ENCODE measurements around the gene CTBP1.

CTBP1 gene

DNA sequence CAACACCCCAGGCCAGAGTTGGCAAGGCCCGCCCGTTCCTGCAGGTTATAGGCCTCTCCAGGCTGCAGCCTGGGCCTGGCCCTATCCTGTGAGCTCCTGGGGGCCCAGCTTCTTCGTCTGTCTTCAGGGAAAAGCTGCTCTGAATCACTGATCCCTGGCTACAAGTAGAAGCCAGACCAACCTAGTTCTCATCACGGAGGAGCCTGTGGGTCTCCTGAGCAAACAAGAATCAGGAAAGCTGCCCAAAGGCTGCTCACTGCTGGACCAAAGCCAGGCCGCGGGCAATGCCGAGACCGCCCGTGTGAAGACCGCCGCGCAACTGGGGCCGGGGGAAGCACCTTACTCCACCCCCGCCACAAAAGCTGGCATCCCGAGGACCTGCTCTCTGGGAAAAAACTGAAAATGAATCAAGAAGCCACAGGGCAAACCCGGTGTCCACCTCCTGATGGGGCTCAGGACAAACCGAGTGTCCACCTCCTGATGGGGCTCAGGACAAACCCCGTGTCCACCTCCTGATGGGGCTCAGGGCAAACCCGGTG is 12.8 kb downstream of the CTBP1 start:
- no peak for DNase-seq

DNA sequence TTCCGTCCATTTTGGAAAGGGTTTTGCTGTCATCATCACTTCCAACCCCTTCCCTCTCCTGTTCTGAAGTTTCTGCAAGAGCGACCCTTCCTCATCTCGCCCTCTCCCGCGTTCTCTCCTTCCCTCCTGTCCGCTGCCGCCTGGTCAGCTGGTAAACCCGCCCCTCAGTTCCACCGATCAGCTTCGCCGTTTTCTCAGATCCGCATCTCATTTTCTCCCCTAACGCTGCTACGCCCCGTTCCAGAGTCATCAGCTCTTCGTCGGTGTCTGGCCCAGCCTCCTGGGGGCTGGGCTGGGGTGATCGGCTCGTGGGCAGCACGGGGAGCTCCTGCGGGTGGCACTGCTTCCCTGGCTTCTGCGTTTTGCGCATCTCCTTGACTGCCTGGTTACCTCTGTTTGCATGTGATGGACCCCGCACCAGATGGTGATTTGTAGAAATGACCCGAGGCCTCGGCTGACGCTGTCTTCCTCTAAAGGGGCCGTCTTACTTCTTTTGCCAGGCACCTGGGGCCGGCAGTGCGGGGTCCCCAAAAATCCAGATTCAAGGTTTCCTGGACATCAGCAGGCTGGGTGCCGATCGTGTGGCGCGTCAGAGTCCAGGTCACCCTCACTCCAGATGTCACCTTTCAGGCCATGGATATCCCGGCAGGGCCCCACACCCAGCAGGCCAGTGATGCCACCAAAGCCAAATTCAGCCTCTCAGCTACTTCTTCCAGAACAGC is 13.4 kb downstream of the CTBP1 start:
- DNase-seq: no peak

DNA sequence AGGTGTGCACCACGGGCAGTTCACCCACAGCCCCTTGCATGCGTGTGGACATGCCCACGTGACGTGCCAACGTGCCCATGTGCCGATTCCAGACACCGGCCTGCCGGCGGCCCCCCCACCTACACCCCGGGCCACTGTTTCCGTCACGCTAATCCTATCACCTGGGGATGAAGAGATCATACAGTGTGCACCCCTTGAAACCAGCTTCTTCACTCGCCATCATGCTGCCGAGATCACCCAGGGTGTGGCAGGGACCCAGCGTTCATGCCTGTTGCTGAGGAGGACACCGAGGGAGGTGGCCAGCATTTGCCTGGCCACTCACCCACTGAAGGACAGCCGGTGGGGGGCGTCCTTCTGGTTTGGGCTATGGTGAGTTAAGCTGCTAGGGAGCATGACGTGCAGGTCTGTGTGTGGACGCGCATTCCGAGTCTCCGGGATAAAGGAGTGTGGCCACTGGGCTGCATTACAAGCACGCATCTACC is 14.1 kb downstream of the CTBP1 start:
- no peak for DNase-seq

DNA sequence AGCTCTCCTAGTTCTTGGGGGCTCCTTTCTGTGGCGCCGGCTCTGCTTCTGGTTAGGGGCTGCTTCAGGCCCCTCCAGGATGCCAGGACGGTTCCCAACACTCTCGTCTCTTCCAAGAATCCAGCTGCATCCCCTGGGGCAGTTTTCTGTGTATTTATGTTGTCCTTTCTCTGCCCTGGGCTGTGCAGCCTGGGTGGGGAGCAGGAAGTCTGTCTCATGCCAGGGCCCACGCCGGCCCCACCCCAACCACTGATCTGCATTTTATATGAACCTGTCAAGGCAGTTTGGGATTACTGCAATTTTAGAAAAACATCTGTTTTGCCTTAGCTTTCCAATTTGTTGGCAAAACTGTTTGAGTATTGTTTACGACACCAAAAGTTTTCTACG is 14.6 kb downstream of the CTBP1 start:
- no peak for DNase-seq

DNA sequence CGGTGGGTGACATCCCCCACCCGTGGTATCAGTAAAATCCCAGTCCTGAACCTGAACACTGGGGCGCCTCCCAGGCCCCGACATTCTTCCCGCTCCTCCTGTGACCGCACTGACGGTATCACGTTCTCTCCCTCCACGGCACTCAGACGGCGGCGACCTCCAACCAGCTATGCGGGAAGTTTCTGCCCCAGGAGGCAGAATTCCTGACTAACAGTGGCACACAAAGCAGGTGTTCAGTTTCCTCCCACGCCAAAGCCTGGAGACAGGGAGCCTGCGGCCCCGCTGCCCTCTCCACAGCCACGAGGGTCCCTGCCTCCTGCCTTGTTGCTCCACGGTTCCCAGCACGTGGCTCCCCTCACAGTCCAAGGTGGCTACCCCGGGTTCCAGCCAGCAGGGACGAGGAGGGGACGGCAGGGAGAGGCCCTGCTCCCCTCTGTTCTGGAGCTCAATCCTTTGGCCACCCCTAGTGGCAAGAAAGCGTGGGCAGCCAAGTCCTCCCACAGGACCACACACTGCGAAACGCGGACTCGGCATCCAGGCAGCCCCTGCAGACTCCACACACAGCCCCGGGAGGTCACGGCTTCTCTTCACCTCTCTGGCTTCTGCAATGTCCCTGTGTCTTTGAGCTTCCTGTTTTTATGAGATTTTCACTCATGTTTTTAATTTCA is 15.2 kb downstream of the CTBP1 start:
- DNase-seq: no peak

DNA sequence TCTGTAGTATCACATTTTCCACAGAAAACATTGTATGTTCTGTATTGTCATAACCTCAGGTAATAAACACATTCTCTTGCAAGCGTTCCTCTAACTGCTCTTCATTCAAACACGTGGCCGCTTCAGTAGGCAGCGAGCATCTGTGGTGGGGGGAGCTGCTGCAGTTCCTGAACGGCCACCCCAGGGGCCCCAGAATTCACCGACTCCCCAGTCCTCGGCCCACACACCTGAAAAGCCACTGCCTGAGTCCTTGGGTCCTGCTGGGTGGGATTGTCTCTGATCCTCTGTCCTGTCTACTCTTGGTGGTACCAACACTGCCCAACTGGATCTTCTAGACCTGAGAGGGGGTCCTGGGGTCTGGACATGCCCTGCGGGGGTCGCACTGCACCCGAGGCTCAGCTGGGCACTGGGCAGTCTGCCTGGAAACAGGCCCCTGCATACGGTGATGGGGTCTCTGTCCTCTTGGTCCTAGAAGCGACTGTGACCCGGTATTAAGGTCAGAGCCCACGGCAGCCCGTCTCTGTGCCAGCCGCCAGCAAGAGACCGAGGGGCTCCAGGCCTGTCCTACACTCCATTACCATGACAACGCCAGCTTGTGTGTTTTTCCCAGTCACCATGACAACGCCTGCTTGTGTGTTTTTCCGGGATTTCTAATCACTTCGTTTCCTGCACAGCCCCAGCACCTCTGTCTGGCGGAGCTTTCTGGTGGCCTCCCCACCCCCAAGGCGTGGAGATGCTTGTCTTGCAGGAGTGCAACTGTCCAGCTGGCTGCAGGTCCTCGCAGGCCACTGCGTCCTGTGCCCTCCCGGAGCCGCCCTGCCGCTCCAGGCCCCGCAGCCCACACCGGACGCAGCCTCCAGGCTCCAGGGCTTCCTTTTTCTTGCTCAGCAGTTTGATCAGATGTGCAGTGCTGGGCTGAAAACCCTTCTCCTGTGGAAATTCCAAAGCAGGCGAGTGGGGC is 16.0 kb downstream of the CTBP1 start:
- no peak for DNase-seq

DNA sequence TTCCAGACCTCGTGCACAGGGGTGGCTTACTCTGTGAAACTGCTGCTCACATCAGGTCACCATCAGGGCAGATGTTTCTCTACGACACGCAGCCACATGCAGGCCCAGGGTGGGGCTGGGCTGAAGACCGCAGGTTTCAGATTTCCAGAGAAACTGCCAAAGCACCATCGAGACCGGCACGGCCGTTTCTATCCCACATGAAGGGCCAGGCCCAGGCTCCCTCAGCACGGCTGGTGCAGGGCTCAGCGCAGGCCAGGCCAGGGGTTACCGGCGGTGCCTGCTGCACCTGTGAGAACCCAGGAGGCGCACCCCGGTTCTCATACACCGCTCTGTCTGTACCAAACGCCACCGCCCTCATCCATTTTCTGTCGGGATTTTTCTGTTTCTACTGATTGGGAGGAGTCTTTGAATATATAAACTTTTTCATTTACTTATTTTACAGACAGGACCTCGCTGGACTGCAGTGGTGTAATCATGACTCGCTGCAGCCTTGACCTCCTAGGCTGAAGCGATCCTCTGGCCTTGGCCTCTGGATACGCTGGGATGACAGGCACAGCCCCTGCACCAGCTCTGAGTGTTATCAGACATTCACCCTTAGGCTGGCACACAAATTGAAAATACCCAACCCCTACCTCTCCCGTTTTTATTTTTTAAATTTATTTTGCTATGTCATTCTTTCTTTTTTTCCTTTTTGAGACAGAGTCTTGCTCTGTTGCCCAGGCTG is 17.1 kb downstream of the CTBP1 start:
- DNase-seq: no peak

DNA sequence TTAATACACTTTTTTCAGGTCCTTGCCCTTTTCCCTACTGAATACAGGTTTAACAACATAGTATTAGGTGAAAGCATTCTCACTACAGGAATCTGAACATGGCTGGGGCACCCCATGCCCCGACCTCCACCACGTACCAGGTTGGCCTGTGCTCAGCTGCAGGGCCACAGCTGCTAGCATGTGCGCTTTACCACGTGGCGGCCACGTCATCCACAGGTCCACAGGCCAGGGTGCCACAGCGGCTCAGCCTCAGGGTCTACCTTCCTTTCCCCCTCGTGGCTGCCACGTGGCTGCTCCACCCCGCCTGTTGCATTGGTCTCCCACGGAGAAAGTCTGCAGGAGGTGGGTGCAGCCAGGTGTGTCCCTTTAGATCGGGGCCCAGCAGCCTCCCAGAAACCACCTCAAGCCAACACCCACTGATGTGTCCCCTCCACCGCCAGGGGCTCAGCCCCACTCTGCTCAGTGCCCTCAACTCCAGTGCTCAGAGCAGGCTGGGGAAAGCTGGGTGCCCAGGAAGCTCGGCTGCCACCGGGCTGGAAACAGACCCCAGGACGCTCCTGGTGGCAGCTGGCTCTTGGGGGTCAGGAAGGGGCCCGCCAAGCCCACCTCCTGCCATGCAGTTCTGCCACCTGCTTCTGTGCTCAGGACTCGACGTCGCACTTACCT is 17.8 kb downstream of the CTBP1 start:
- no peak for DNase-seq

DNA sequence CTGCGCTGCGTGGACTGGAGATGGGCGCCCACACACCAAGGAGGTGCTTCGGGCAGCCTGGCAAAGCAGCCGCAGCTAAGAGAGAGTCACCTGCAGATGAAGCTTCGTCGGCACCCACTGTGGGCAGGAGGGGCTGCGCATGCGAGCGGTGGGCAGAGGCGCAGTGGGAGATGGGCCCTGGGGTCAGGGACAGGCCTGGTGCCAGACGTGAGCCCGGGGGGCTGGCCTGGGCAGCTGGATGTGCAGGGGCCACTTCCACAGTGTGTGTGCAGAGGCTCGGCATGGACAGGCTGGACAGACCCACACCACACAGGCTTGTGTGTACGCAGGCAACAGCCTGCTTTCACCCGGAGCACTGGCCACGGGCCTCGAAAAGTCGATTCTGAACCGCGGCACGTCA is 18.6 kb downstream of the CTBP1 start:
- DNase-seq: no peak

DNA sequence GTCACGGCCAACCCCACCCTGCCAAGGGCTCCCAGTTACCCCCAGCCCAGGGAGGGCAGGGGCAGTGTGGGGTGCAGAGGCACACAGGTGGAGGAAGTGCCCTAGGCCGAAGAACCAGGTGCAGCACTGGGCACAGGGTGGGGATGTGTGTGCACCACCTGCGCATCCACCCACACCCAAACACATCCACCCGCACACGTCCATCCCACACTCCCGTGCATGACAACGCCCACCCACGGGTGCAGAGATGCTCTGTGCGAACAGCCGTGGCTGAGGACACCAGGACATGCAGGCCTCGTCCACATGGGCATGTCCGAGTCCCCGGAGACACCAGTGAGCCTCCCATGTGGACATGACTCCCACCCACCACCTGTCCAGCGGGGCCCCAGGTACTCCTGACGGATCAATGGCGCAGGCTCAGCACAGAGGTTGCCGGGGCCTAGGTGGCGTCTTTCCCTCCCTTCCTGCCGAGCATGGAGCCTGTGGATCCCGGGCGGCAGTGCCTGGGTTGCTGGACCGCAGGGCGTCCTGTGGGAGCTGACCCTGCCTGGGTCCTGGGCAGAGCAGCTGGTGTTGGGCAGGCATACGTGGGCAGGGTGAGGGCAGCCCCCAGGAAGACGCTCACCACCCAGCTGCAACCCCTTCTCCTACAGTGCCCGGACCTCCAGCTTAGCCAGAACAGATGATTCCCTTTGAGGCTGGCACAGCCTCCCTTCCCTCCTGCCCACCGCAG is 19.6 kb downstream of the CTBP1 start:
- DNase-seq: no peak

DNA sequence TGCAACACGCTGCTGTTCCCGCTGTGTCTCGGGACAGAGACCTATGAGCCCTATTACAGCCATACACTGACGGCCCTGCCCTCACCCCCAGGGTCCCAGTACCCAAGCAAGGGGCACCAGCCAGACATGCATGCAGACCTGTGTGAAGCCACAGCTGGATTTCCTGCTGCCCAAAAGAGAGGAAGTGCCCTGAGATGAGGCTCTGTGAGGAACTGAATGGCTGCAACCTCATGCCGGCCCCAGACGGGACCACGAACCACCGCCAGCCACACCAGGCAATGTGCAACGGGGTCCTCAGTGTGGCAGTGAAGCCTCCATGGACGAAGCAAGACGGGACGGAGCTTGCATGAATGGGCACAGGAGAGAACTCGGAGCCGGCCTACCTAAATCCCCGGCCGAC is 21.1 kb downstream of the CTBP1 start:
- DNase-seq: no peak

DNA sequence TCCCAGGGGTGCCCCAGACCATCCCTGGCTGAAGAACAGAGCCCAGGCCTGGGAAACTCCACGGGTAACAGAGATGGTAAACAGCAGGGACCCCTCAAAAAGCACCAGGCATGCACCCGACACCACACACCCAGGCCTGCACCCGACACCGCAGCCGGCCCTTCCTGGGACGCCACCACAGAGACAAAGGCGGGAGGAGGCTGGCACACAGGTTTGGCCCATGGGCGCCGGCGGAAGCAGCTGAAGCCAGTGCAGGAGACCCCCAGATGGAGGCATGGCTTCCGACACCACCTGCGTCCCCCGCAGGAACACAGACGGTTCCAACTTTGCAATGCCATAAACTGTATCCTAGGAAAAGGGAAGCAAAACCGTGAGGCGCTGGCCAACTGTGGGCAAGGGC is 22.3 kb downstream of the CTBP1 start:
- DNase-seq: no peak

DNA sequence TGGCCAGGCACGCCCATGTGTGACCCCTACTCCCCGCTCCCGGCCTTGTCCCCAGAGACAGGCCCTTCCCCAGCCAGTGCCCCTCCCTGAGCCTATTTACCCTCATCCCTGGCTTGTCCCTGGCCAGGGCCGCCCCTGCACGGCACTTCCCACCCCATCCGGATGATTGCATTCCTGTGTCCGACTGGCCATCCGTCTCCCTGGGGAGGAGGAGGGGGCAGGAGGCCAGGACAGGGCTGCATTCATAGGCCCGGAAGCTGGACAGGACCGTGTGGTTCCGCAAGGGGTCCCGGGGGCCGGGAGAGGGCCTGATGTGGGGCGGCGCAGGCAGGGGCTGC is 22.8 kb downstream of the CTBP1 start:
- no peak for DNase-seq

DNA sequence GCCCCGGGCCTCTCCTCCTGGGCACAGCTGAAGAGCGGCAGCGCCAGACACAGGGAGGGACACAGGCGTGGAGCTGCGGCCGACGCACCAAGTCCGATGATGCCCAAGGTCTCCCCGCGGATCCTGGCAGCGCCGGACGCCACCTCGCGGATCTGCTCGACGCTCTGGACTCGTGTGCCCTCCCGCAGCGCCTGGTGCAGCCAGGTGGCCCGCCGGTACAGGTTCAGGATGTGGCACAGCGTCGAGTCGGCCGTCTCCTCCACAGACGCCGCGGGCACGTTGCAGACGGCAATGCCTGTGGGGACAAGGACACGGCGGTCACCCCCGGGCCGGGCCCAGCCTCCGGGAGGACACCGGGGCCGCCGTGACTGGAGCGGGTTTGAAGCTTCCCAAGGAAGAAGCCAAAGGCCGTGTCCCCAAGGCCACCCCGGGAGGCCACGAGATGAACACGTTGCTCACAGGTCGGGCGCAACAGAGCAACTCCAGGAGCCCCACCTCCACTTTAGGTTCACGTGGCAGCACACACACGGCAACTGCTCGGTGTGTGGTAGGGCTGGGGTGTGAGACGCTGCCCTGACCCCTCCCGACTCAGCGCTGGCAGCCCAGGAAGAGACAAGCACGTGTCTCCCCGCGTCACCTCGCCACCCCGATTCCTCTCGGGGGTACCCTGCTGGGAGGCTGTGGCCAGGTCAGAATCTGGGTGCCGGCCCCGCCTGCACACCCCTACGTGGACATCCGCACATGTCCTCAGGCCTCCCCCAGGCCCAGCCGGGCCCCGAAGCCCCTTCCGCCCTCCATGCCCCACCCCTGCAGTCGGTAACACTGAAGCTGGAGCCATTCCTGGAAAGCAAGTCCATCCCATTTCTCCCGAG is 23.4 kb downstream of the CTBP1 start:
- no peak for DNase-seq

DNA sequence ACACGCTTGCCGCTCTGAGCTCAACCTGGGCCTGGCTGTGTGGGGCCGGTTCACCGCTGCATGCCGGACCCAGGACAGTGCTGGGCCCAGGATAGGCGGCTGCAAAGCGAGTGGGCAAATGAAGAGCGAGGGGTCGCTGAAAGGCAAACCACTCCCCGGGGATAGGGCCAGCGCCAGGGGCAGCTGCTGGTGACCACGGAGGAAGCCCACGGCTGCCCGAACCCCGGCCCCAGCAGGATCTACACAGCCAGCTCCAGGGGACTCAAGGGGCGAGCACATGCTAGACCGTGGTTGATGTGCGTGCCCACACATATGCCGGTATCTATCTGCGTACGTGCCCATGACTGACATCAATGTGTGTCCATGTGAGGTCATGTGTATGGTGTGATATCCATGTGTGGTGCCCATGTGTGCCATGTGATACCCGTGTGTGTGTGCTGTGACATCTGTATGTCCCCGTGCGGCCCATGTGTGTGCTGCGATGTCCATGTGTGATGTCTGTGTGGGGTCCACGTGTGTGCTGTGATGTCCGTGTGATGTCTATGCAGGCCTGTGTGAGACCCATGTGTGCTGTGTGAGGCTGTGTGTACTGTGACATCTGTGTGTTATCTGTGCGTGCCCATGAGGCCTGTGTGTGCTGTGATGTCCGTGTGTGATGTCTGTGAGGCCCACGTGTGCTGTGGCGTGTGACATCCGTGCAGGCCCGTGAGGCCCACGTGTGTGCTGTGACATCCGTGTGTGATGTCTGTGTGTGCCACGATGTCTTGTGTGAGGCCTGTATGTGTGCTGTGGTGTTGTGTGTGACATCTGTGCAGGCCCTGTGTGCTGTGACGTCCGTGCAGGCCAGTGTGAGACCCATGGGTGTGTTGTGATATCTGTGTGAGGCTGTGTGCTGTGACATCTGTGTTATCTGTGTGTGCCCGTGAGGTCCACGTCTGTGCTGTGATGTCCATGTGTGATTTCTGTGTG is 24.8 kb downstream of the CTBP1 start:
- DNase-seq: no peak

DNA sequence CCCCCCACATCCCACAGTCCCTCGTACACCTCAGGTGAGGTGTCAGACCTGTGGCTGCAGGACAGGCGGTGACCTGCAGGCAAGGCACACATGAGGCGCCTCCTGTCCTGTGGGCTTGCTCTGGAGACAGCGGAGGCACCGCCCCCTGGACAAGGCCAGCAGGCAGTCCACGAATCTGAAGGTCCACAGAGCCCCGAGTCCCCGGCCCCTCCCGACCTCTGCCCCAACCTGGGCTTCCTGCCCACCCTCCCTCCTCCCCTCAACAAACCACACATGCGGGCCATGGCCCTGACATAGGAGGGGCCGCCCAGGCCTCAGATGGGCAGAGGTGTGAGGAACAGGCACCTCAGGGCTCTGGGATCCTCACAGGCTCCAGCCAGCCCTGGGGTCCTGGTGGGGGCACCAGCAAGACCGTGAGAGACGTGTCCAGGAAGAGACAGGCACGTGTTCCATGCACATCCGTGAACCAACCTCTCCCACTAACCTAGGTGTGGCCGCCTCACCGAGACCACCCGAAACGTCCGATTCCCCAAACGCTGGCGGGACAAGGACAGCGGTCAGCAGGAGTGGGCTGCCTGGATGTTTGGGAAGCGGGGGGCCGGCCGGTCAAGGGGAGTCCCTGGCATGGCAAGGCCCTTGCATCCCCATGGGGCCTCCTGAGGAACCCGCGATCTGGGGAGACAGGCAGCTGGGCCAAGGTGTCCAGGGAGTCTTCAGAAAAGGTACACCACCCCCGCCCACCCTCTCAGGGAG is 25.8 kb downstream of the CTBP1 start:
- no peak for DNase-seq

DNA sequence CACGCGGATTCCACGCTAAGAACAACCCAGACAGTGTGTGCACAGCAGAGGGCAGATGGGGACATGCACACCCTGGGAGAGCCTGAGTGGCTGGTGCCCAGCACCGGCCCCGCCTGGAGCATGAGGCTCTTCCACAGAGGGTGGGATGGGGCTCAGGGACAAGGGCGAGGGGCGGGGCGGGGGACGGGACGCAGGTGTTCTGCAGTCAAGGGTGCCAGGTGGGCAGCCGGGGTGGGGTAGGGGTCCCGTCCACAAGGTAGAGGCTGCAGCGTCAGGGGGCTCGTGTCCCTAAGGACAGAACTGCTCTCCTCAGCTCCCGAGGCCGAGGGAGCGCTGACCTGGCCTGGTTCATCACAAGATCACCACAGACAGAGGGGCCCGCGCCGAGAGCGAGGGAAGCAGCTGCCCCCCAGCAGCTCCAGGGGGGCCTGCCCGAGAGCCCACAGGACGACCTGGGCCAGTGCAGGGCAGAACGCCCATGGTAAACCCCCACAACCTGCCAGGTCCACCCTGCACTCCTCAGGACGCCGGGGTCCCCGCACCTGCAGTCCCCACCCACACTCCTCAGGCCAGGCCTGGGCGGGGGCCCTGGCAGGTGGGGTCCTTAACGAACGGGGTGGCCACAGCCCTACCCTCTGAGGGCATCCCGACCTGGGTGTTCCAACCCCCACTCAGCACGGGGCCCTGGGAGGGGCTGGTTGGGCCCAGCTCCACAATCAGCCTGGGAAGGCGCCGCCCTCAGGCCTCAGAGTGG is 26.7 kb downstream of the CTBP1 start:
- no peak for DNase-seq
